Heart left ventricle (tissue), 13 donors: ENCODE measurements around the gene TMEM92.

Source experiments
- POLR2A ChIP-seq, 2 donors: fragments of 450-650 bp; IDR thresholded peaks; one replicate each; pipeline ENCODE4 v1.6.1; 2017; ENCODE audit warnings: antibody characterized with exemption in 2 of 2, mild to moderate bottlenecking in 2 of 2, moderate library complexity in 2 of 2
- TF ChIP-seq, protein P1 (sequence below), 12 donors: fragments of 200-600 bp; sonication (generic) in 4 of 12; IDR thresholded peaks; one replicate each; pipeline versions ENCODE4 v1.5.0 to v1.8.0; 2018 to 2022; ENCODE audit warnings: antibody characterized with exemption in 12 of 12, mild to moderate bottlenecking in 5 of 12
- donor health status: ischemic (EF 13 %, LVEDD 7.1; RV severe dilation, severe dysfunction).
- donor health status: DM: no; HTN: yes; CAD: no.
- donor health status: DM: no; HTN: no; CAD: no.
- donor health status: ischemic (EF 25% LVEDD 6.9; RV normal size, moderate dysfunction).
- donor health status: ischemic (EF 25% LVEDD 5.7; RV mildly dilated, moderate dysfunction).
- donor health status: ischemic (EF 35%, LVEDD 5.7; RV mildly dilated, moderate dysfunction).
- donor health status: nonischemic (EF 11% LVEDD 7.7; RV severe dilation, severe dysfunction).
- donor health status: DM: yes; HTN: yes; CAD: no.
- donor health status: PGD.
- donor health status: ischemic (EF 29% LVEDD 5.4; RV normal size, mild dysfunction).
- donor health status: nonischemic (EF 23%, LVEDD 6.1; RV moderate dilation, normal function).

DNA sequence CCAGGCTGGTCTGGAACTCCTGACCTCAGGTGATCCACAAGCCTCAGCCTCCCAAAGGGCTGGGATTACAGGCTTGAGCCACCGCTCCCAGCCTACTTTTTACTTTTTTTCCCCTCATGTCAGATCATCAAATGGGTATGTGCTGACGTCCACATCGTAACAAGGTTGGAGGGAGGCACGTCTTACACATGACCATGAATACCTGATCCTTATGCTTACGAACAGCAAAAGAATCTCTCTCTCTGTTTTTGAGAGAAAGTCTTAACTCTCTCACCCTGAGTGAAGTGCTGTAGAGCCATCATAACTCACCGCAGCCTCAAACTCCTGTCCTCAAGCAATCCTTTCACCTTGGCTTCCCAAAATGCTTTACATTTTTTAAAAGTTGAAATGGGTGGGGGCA is 29.5 kb upstream of the TMEM92 start:
- TF ChIP-seq, protein P1, sequence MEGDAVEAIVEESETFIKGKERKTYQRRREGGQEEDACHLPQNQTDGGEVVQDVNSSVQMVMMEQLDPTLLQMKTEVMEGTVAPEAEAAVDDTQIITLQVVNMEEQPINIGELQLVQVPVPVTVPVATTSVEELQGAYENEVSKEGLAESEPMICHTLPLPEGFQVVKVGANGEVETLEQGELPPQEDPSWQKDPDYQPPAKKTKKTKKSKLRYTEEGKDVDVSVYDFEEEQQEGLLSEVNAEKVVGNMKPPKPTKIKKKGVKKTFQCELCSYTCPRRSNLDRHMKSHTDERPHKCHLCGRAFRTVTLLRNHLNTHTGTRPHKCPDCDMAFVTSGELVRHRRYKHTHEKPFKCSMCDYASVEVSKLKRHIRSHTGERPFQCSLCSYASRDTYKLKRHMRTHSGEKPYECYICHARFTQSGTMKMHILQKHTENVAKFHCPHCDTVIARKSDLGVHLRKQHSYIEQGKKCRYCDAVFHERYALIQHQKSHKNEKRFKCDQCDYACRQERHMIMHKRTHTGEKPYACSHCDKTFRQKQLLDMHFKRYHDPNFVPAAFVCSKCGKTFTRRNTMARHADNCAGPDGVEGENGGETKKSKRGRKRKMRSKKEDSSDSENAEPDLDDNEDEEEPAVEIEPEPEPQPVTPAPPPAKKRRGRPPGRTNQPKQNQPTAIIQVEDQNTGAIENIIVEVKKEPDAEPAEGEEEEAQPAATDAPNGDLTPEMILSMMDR (IDR thresholded peaks at IDR 0.05): no peak
- no peak for TF ChIP-seq POLR2A (IDR thresholded peaks at IDR 0.05)
